ENCODE results near the gene SEPTIN3. TPM values are rescaled to one million over a fixed set of nuclear protein-coding genes. Genes with fewer than 3 reads are reported as not detected.

The SEPTIN3 gene
- total RNA-seq, 1 donor from 2014 or later = 75.0 TPM

DNA sequence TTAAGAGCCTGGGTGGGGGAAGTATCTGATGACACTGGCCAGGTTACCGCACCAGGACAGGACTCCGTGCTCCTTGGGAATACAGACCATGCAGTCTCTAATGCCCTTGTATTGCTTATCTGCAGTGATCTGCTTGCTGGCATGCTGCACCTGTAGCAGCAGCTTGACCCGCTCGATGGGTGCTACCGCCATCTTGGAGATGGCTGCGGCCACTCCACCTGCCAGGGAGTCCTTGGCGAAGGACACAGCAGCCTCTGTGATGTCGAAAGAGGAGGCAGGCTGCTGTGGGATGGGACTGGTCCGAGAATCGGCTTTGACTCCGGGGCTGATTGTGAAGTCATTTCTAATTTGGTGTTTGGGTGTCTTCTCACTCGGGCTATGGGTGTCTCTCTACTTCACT is 32.5 kb downstream of the SEPTIN3 start:
- TF ChIP-seq, protein P1, sequence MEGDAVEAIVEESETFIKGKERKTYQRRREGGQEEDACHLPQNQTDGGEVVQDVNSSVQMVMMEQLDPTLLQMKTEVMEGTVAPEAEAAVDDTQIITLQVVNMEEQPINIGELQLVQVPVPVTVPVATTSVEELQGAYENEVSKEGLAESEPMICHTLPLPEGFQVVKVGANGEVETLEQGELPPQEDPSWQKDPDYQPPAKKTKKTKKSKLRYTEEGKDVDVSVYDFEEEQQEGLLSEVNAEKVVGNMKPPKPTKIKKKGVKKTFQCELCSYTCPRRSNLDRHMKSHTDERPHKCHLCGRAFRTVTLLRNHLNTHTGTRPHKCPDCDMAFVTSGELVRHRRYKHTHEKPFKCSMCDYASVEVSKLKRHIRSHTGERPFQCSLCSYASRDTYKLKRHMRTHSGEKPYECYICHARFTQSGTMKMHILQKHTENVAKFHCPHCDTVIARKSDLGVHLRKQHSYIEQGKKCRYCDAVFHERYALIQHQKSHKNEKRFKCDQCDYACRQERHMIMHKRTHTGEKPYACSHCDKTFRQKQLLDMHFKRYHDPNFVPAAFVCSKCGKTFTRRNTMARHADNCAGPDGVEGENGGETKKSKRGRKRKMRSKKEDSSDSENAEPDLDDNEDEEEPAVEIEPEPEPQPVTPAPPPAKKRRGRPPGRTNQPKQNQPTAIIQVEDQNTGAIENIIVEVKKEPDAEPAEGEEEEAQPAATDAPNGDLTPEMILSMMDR (conservative IDR thresholded peaks at IDR 0.05) = no peak
- H3K4me1 Mint-ChIP-seq = no peaks in the 10 kb centered on the region
- DNase-seq (ENCODE audit: low read depth, low spot score) = no peak
- H3K9me3 Mint-ChIP-seq = peaks cover 2% of the 10 kb centered on the region
- H3K27ac Mint-ChIP-seq (ENCODE audit: unreplicated experiment) = no peak overlapping the region
- peaks cover 13% of the 10 kb centered on the region for H3K27me3 Mint-ChIP-seq (ENCODE audit: low read depth)
- H3K36me3 Mint-ChIP-seq (ENCODE audit: low read depth) = peaks cover 13% of the 10 kb centered on the region
- no peak overlapping the region for H3K4me3 Mint-ChIP-seq

DNA sequence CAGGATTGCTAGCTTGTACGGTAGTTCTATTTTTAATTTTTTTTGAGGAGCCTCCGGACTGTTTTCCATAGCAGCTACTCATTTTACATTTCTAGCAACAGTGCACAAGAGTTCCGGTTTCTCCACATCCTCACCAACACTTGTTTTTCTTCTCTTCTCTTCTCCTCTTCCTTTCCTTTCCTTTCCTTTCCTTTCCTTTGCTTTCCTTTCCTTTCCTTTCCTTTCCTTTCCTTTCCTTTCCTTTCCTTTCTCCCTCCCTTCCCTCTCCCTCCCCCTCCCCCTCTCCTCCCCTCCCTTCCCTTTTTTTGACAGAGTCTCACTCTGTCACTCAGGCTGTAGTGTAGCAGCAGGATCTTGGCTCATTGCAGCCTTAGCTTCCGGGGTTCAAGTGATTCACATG is 38.7 kb downstream of the SEPTIN3 start:
- H3K9me3 Mint-ChIP-seq = peaks cover 13% of the 10 kb centered on the region
- H3K36me3 Mint-ChIP-seq (ENCODE audit: low read depth) = peaks cover 3% of the 10 kb centered on the region
- H3K4me1 Mint-ChIP-seq = no peaks in the 10 kb centered on the region
- DNase-seq (ENCODE audit: low read depth, low spot score) = no peak
- TF ChIP-seq, protein P1 (conservative IDR thresholded peaks at IDR 0.05) = no peak
- H3K4me3 Mint-ChIP-seq = no peak overlapping the region
- peaks cover 27% of the 10 kb centered on the region for H3K27me3 Mint-ChIP-seq (ENCODE audit: low read depth)
- H3K27ac Mint-ChIP-seq (ENCODE audit: unreplicated experiment) = no peak overlapping the region

DNA sequence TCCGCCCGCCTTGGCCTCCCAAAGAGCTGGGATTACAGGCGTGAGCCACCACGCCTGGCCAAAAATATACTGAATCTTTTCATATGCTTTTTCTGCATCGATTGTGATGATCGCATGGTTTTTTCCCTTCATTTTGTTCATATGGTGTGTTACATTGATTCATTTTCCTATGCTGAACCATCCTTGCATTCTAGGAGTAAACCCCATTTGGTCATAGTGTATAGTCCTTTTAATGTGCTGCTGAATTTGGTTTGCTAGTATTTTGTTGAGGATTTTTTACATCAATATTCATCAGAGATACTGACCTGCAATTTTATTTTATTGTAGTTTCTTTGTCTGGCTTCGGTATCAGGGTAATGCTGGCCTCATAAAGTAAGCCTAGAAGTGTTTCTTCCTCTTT is 41.5 kb downstream of the SEPTIN3 start:
- peaks cover 13% of the 10 kb centered on the region for H3K9me3 Mint-ChIP-seq
- H3K4me3 Mint-ChIP-seq = no peak overlapping the region
- no peaks in the 10 kb centered on the region for H3K4me1 Mint-ChIP-seq
- peaks cover 3% of the 10 kb centered on the region for H3K36me3 Mint-ChIP-seq (ENCODE audit: low read depth)
- no peak for DNase-seq (ENCODE audit: low read depth, low spot score)
- peaks cover 35% of the 10 kb centered on the region for H3K27me3 Mint-ChIP-seq (ENCODE audit: low read depth)
- H3K27ac Mint-ChIP-seq (ENCODE audit: unreplicated experiment) = no peak overlapping the region
- TF ChIP-seq, protein P1 (conservative IDR thresholded peaks at IDR 0.05) = no peak

DNA sequence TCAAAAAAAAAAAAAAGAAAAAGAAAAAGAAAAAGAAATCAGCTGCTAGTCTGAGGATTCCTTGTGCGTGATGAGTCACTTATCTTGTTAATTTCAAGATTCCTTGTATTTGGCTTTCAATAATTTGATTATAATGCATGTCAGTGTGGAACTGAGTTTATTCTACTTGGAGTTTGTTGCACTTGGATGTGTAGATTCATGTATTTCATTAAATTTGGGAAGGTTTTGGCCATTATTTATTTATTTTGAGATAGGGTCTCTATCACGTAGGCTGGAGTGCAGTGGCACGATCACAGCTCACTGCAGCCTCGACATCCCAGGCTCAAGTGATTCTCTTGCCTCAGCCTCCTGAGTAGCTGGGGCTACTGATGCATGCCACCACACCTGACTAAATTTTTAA is 44.1 kb downstream of the SEPTIN3 start:
- Mint-ChIP-seq H3K9me3 (peaks cover 13% of the 10 kb centered on the region), H3K27ac (ENCODE audit: unreplicated experiment) (no peak overlapping the region), H3K36me3 (ENCODE audit: low read depth) (peaks cover 3% of the 10 kb centered on the region), H3K4me3 (no peak overlapping the region), H3K27me3 (ENCODE audit: low read depth) (peaks cover 39% of the 10 kb centered on the region), H3K4me1 (no peaks in the 10 kb centered on the region)
- TF ChIP-seq, protein P1 (conservative IDR thresholded peaks at IDR 0.05) = no peak
- DNase-seq (ENCODE audit: low read depth, low spot score) = no peak

DNA sequence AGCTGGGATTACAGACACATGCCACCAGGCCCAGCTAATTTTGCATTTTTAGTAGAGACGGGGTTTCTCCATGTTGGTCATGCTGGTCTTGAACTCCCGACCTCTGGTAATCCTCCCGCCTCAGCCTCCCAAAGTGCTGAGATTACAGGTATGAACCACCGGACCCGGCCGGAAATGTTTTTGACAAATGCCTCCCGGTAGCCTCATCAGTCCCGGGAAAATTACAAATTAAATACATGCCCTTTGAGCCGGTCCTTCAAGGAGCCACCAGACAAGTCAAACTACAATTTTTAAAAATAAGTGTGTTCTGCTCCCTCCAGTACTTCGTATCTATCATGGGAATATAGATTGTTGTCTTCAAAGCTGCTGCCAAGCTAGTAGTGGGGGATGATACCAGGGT is 46.9 kb downstream of the SEPTIN3 start:
- Mint-ChIP-seq H3K4me3 (no peak overlapping the region), H3K9me3 (peaks cover 3% of the 10 kb centered on the region), H3K27ac (ENCODE audit: unreplicated experiment) (no peak overlapping the region), H3K27me3 (ENCODE audit: low read depth) (peaks cover 45% of the 10 kb centered on the region), H3K4me1 (no peaks in the 10 kb centered on the region), H3K36me3 (ENCODE audit: low read depth) (peaks cover 3% of the 10 kb centered on the region)
- TF ChIP-seq, protein P1 (conservative IDR thresholded peaks at IDR 0.05) = no peak
- DNase-seq (ENCODE audit: low read depth, low spot score) = no peak

DNA sequence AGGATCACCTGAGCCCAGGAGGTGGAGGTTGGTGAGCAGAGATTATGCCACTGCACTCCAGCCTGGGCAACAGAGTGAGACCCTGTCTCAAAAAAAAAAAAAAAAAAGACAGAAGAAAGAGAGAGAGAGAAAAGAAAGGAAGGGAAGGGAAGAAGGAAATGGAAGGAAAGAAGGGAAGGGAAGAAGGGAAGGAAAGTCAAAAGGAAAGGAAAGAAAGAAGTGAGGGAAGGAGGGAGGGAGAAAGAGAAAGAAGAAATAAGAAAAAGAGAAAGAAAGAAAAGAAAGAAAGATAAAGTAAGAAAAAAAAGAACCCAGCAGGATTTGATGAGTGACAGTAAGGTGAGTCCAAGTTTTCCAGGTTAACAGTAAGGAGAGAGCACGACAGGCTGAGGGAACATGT is 49.0 kb downstream of the SEPTIN3 start:
- H3K36me3 Mint-ChIP-seq (ENCODE audit: low read depth) = no peaks in the 10 kb centered on the region
- H3K27ac Mint-ChIP-seq (ENCODE audit: unreplicated experiment) = no peak overlapping the region
- no peak overlapping the region for H3K4me3 Mint-ChIP-seq
- no peaks in the 10 kb centered on the region for H3K9me3 Mint-ChIP-seq
- peaks cover 45% of the 10 kb centered on the region for H3K27me3 Mint-ChIP-seq (ENCODE audit: low read depth)
- DNase-seq (ENCODE audit: low read depth, low spot score) = no peak
- TF ChIP-seq, protein P1 (conservative IDR thresholded peaks at IDR 0.05) = no peak
- H3K4me1 Mint-ChIP-seq = no peaks in the 10 kb centered on the region
